PC-3 (cell line): ENCODE results near the gene RHOBTB3. TPM values are rescaled to one million over a fixed set of nuclear protein-coding genes. Genes with fewer than 3 reads are reported as not detected.
"Not testable (repeated sequence)": the region's sequence is repeated elsewhere in the genome, so short reads cannot be mapped to it uniquely, and the experiment has no call there.

Experiments used
- ATAC-seq: fragments of 200-7000 bp; cut with Tn5 transposase; 2 replicates; pipeline ENCODE4 v1.9.1; 2020; ENCODE audit warnings: mild to moderate bottlenecking, moderate library complexity
- BruUV-seq: library from RNA; stranded (reverse); fragments of 400-500 nt; replicated peaks from 2 replicates; lab custom pipeline; 2021; lab: Mats Ljungman, UMichigan
- CTCF ChIA-PET: fragments of 300-600 bp; sonication (Branson Sonifier 250); formaldehyde crosslinking; loops from one replicate; lab custom pipeline; 2022; ENCODE audit warnings: antibody characterized with exemption; lab: Charles Lee
- POLR2A ChIA-PET: fragments of 300-600 bp; sonication (Branson Sonifier 250); formaldehyde crosslinking; loops from one replicate; lab custom pipeline; 2022; ENCODE audit warnings: antibody characterized with exemption; ENCODE audit not compliant: unreplicated experiment; lab: Charles Lee
- DNase-seq: peaks from one replicate; pipeline ENCODE4 v3.0.0-alpha.2; 2015
- H2AFZ ChIP-seq: fragments of 300-600 bp; sonication (generic); 2 replicates; pipeline ENCODE4 v1.6.0; 2016; ENCODE audit warnings: antibody characterized with exemption, low read length
- H3F3A ChIP-seq: fragments of 300-600 bp; sonication (generic); one replicate; pipeline ENCODE4 v1.6.0; 2017; ENCODE audit warnings: antibody characterized with exemption, low read length, control low read depth, mild to moderate bottlenecking; ENCODE audit not compliant: unreplicated experiment
- H3K27ac ChIP-seq: fragments of 300-600 bp; sonication (generic); 2 replicates; pipeline ENCODE4 v1.5.1; 2016; ENCODE audit warnings: mild to moderate bottlenecking, low read length
- H3K27me3 ChIP-seq: fragments of 300-600 bp; sonication (generic); 2 replicates; pipeline ENCODE4 v1.6.1; 2016; ENCODE audit warnings: low read length, mixed read lengths
- H3K36me3 ChIP-seq: fragments of 300-600 bp; sonication (generic); 2 replicates; pipeline ENCODE4 v1.6.1; 2016; ENCODE audit warnings: low read depth, mixed run types, low read length, mixed read lengths
- H3K4me1 ChIP-seq: fragments of 300-600 bp; sonication (generic); 2 replicates; pipeline ENCODE4 v1.5.1; 2016; ENCODE audit warnings: low read length; ENCODE audit not compliant: insufficient read depth
- H3K4me2 ChIP-seq: fragments of 300-600 bp; sonication (generic); 2 replicates; pipeline ENCODE4 v1.6.0; 2016; ENCODE audit warnings: low read length
- H3K4me3 ChIP-seq: fragments of 300-600 bp; sonication (generic); 2 replicates; pipeline ENCODE4 v1.5.1; 2016; ENCODE audit warnings: mild to moderate bottlenecking, low read length, mixed read lengths
- H3K79me2 ChIP-seq: fragments of 300-600 bp; sonication (generic); 2 replicates; pipeline ENCODE4 v1.6.1; 2017; ENCODE audit warnings: low read length, mixed read lengths
- H3K9ac ChIP-seq: fragments of 300-600 bp; sonication (generic); 2 replicates; pipeline ENCODE4 v1.6.0; 2016; ENCODE audit warnings: mild to moderate bottlenecking, low read length
- H3K9me2 ChIP-seq: fragments of 300-600 bp; sonication (generic); replicated peaks from 2 replicates; pipeline ENCODE4 v1.6.1; 2016; ENCODE audit warnings: mixed run types, low read length, mixed read lengths
- H3K9me3 ChIP-seq: fragments of 300-600 bp; sonication (generic); 2 replicates; pipeline ENCODE4 v1.6.1; 2016; ENCODE audit warnings: low read length, mixed read lengths
- H4K20me1 ChIP-seq: fragments of 300-600 bp; sonication (generic); 2 replicates; pipeline ENCODE4 v1.6.1; 2016; ENCODE audit warnings: low read length, mixed read lengths
- EZH2 ChIP-seq: fragments of 300-600 bp; sonication (generic); IDR thresholded peaks from one replicate; pipeline ENCODE4 v1.6.1; 2017; ENCODE audit warnings: antibody characterized with exemption, mild to moderate bottlenecking, low read length; ENCODE audit not compliant: unreplicated experiment
- EZH2phosphoT487 ChIP-seq: fragments of 300-600 bp; sonication (generic); IDR thresholded peaks from 2 replicates; pipeline ENCODE4 v1.6.1; 2018; ENCODE audit warnings: mild to moderate bottlenecking, antibody characterized with exemption, low read length, borderline replicate concordance
- intact Hi-C: fragments of 100-400 bp; cut with micrococcal nuclease; formaldehyde crosslinking; loops from 2 replicates; pipeline ENCODE4 v1.9.0; 2023
- total RNA-seq: library from RNA; depleted of rRNA; stranded (reverse); fragments of >200 nt; gene quantifications from 2 replicates; pipeline ENCODE4 v1.2.3, GENCODE V29; 2014
- TF ChIP-seq, protein P1 (sequence below): fragments of 300-600 bp; sonication (generic); conservative IDR thresholded peaks from 2 replicates; pipeline ENCODE4 v1.5.1; 2017; ENCODE audit warnings: antibody characterized with exemption, low read depth, mild to moderate bottlenecking, low read length

RHOBTB3 gene
- total RNA-seq, 1 experiment from 2014 or later = 16.3 TPM

DNA sequence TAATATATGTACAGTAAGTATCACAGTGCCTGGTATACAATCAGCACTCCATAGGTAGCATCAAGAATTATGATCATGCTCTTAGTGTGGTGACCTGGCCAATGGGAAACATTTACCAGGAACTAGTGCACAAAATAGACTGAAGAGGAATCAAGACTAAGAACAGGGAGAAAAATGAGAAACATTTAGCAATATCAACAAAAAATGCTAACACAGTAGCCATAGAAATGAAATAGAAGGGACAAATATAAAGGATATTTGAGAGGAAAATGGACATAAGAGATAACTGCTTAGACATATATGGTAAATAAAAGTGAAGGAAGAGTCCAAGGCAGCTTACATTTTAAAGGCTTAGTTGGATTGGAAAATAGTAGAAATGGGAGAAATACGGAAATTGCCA is 31.8 kb upstream of the RHOBTB3 start:
- no peak for DNase-seq
- H3K27me3 ChIP-seq = no peaks in the 10 kb centered on the region
- H3K79me2 ChIP-seq = no peaks in the 10 kb centered on the region
- H2AFZ ChIP-seq = no peak overlapping the region
- no peak overlapping the region for H3K4me2 ChIP-seq
- no peaks in the 10 kb centered on the region for H4K20me1 ChIP-seq
- no peak overlapping the region for H3K4me3 ChIP-seq
- no peaks in the 10 kb centered on the region for H3F3A ChIP-seq
- no peak overlapping the region for H3K9ac ChIP-seq
- no peaks in the 10 kb centered on the region for H3K9me2 ChIP-seq
- POLR2A ChIA-PET = no interaction called here
- no peak overlapping the region for H3K27ac ChIP-seq
- CTCF ChIA-PET = no interaction called here
- no TSS peak for BruUV-seq
- no peaks in the 10 kb centered on the region for H3K36me3 ChIP-seq
- no peak for TF ChIP-seq EZH2
- TF ChIP-seq EZH2phosphoT487 = no peak
- TF ChIP-seq, protein P1, sequence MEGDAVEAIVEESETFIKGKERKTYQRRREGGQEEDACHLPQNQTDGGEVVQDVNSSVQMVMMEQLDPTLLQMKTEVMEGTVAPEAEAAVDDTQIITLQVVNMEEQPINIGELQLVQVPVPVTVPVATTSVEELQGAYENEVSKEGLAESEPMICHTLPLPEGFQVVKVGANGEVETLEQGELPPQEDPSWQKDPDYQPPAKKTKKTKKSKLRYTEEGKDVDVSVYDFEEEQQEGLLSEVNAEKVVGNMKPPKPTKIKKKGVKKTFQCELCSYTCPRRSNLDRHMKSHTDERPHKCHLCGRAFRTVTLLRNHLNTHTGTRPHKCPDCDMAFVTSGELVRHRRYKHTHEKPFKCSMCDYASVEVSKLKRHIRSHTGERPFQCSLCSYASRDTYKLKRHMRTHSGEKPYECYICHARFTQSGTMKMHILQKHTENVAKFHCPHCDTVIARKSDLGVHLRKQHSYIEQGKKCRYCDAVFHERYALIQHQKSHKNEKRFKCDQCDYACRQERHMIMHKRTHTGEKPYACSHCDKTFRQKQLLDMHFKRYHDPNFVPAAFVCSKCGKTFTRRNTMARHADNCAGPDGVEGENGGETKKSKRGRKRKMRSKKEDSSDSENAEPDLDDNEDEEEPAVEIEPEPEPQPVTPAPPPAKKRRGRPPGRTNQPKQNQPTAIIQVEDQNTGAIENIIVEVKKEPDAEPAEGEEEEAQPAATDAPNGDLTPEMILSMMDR = no peak
- ATAC-seq = no peak
- no peaks in the 10 kb centered on the region for H3K9me3 ChIP-seq
- H3K4me1 ChIP-seq = peaks cover 6% of the 10 kb centered on the region; the same call in 1 of the 2 replicates
- intact Hi-C loops = no loop called here

DNA sequence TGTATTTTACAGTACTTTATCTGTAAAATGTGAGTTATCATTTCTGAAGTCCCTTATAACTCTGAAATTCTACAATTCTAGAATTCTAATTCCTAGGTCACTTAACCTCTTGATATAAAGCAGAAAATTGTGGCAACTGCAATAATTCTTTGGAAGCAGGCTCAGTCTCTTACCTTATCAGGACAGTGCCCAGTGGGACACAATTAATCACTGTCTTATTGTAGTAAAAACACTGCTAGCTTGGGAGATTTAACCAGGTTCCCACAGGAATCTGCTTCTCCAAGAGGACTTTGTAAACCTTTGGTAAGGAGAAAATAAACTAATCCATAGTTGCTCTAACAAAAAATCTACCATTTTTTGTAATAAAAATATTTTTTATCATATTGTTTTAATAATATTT is 30.1 kb upstream of the RHOBTB3 start:
- no peaks in the 10 kb centered on the region for H3K27me3 ChIP-seq
- no peak overlapping the region for H3K4me2 ChIP-seq
- H3K79me2 ChIP-seq = no peaks in the 10 kb centered on the region
- no peaks in the 10 kb centered on the region for H3K9me2 ChIP-seq
- H3K4me1 ChIP-seq = peaks cover 6% of the 10 kb centered on the region; the same call in 1 of the 2 replicates
- POLR2A ChIA-PET = no interaction called here
- intact Hi-C loops = no loop called here
- H3K4me3 ChIP-seq = no peak overlapping the region
- no peaks in the 10 kb centered on the region for H4K20me1 ChIP-seq
- H3K27ac ChIP-seq = no peak overlapping the region
- CTCF ChIA-PET = no interaction called here
- no peak for TF ChIP-seq EZH2phosphoT487
- TF ChIP-seq, protein P1 = no peak
- TF ChIP-seq EZH2 = no peak
- no peaks in the 10 kb centered on the region for H3F3A ChIP-seq
- H2AFZ ChIP-seq = no peak overlapping the region
- H3K9me3 ChIP-seq = no peaks in the 10 kb centered on the region
- DNase-seq (no peak), ATAC-seq (no peak)
- no peak overlapping the region for H3K9ac ChIP-seq
- H3K36me3 ChIP-seq = no peaks in the 10 kb centered on the region
- no TSS peak for BruUV-seq

DNA sequence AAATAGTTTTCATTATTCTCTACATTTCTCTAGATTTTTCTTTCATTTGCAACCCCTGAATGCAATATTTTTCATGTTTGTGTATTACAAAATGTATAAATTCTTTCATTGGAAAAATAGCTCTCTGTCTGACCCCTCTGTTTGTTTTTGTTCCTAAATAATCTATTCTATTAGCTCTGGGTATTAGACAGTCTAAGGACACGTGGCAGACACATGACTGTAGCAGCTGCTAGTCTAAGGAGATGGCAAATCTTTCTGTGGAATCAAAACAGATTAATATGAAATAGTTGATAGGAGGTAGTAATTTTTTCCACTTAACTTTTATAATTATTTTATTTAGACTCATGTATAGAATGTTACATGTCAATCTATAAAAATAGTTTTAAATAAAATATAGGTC is 27.0 kb upstream of the RHOBTB3 start:
- CTCF ChIA-PET = no interaction called here
- H3K4me3 ChIP-seq = no peak overlapping the region
- H3K9ac ChIP-seq = no peak overlapping the region
- no peaks in the 10 kb centered on the region for H3F3A ChIP-seq
- POLR2A ChIA-PET = no interaction called here
- intact Hi-C loops = no loop called here
- H3K9me3 ChIP-seq = no peaks in the 10 kb centered on the region
- ATAC-seq (no peak), DNase-seq (no peak)
- H3K9me2 ChIP-seq = no peaks in the 10 kb centered on the region
- H3K36me3 ChIP-seq = no peaks in the 10 kb centered on the region
- no peaks in the 10 kb centered on the region for H3K27me3 ChIP-seq
- no peaks in the 10 kb centered on the region for H3K4me1 ChIP-seq
- H3K4me2 ChIP-seq = no peak overlapping the region
- H3K79me2 ChIP-seq = no peaks in the 10 kb centered on the region
- H2AFZ ChIP-seq = no peak overlapping the region
- BruUV-seq = no TSS peak
- H3K27ac ChIP-seq = no peak overlapping the region
- H4K20me1 ChIP-seq = no peaks in the 10 kb centered on the region
- TF ChIP-seq EZH2 = no peak
- no peak for TF ChIP-seq EZH2phosphoT487
- TF ChIP-seq, protein P1 = no peak

DNA sequence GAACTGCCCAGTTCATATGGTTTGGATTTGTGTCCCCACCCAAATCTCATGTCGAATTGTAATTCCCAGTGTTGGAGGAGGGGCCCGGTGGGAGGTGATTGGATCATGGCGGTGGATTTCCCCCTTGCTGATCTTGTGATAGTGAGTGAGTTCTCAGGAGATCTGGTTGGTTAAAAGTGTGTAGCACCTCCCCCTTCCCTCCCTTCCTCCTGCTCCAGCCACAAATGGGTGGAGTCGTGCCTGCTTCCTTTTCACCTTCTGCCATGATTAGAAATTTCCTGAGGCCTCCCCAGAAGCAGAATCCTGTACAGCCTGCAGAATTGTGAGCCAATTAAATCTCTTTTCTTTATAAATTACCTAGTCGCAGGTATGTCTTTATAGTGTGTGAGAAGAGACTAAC is 24.9 kb upstream of the RHOBTB3 start:
- H3K4me1 ChIP-seq, H3K4me3 ChIP-seq, CTCF ChIA-PET, H3K9ac ChIP-seq, BruUV-seq, intact Hi-C loops, H3F3A ChIP-seq, H3K79me2 ChIP-seq, H3K9me3 ChIP-seq, ATAC-seq, H3K4me2 ChIP-seq, DNase-seq, H3K36me3 ChIP-seq, H2AFZ ChIP-seq, H4K20me1 ChIP-seq, H3K9me2 ChIP-seq, H3K27me3 ChIP-seq, H3K27ac ChIP-seq, POLR2A ChIA-PET: not testable (repeated sequence)
